ENCODE data around the gene TP53BP1. TPM values are rescaled to one million over a fixed set of nuclear protein-coding genes. Genes with fewer than 3 reads are reported as not detected.

Gene TP53BP1
- total RNA-seq, 1 experiment from 2014 or later: 54.1 TPM

GRCh38 chr15:43410572-43411214, 82.3 kb downstream of the TP53BP1 start:
- H3K9ac ChIP-seq (ENCODE audit: low read length): no peak overlapping the region
- H4K20me1 ChIP-seq (ENCODE audit: insufficient read depth): no peaks in the 10 kb centered on the region
- H3K4me1 ChIP-seq (ENCODE audit: control insufficient read depth in 1 of 2, insufficient read depth in 2 of 2, low read length in 2 of 2): no peaks in the 10 kb centered on the region
- no peak for ATAC-seq
- no peaks in the 10 kb centered on the region for H3K9me3 ChIP-seq (ENCODE audit: control insufficient read depth in 1 of 2, insufficient read depth in 1 of 2, low read depth in 1 of 2, low read length in 2 of 2)
- H3K4me3 ChIP-seq (replicated peaks in 1 of 2; ENCODE audit: low read depth in 1 of 2, low read length in 2 of 2): no peak overlapping the region
- no peak overlapping the region for H3K4me2 ChIP-seq (ENCODE audit: low read length)
- no peak overlapping the region for H2AFZ ChIP-seq (ENCODE audit: low read depth, low read length, poor library complexity, severe bottlenecking)
- POLR2A ChIA-PET: no interaction called here
- H3K79me2 ChIP-seq (ENCODE audit: insufficient read depth, low read length): no peaks in the 10 kb centered on the region
- H3K9me2 ChIP-seq (ENCODE audit: insufficient read depth): no peaks in the 10 kb centered on the region
- BruUV-seq (replicated peaks): no TSS peak
- no peak for TF ChIP-seq POLR2A (IDR thresholded peaks at IDR 0.05; ENCODE audit: borderline replicate concordance, extremely low read depth, insufficient read depth, insufficient read length)
- TF ChIP-seq EZH2phosphoT487 (IDR thresholded peaks at IDR 0.05; ENCODE audit: borderline replicate concordance): no peak
- no peak for TF ChIP-seq EGR1 (IDR thresholded peaks at IDR 0.05; ENCODE audit: low read depth)
- TF ChIP-seq SRF (IDR thresholded peaks at IDR 0.05; ENCODE audit: low read depth): no peak
- TF ChIP-seq REST (IDR thresholded peaks at IDR 0.05; ENCODE audit: low read depth): no peak
- no peak for TF ChIP-seq POLR2AphosphoS5 (IDR thresholded peaks at IDR 0.05; ENCODE audit: low read depth, low read length)
- TF ChIP-seq EZH2 (IDR thresholded peaks at IDR 0.05): no peak
- CTCF ChIA-PET: no interaction called here
- intact Hi-C loops (cut with micrococcal nuclease): no loop called here
- no peak for DNase-seq (ENCODE audit: low read depth, low spot score)
- H3K36me3 ChIP-seq (ENCODE audit: control insufficient read depth in 1 of 2, insufficient read depth in 2 of 2, low read length in 2 of 2): peaks cover 46 to 68% of the 10 kb centered on the region in 2 experiments; a peak in 3 of 4 replicates
- no peak overlapping the region for H3K27ac ChIP-seq (ENCODE audit: low read depth, low read length)
- no peaks in the 10 kb centered on the region for H3K27me3 ChIP-seq (ENCODE audit: insufficient read depth, low read length)
- RAD21 ChIA-PET (ENCODE audit: low non-redundant PET in 1 of 2, low total read pairs in 2 of 2, uncharacterized antibody in 2 of 2, unreplicated experiment in 2 of 2): no interaction called here

Data from HCT116 (cell line).